Nephron progenitor cell (in vitro differentiated cells): ENCODE data around the gene TM4SF20.
A peak's percentile ranks its signal among the peaks of the same experiment; 100 is the strongest.

ENCODE experiments used
- DNase-seq: peaks from one replicate; pipeline ENCODE4 v3.0.0; 2021
- H3K27ac Mint-ChIP-seq: 2 replicates; pipeline ENCODE4 v1.8.0; 2021; ENCODE audit warnings: mild to moderate bottlenecking, moderate library complexity, mixed read lengths
- H3K27me3 Mint-ChIP-seq: 2 replicates; pipeline ENCODE4 v1.8.0; 2021; ENCODE audit warnings: mild to moderate bottlenecking, low read depth, mixed read lengths; ENCODE audit not compliant: poor library complexity
- H3K36me3 Mint-ChIP-seq: 2 replicates; pipeline ENCODE4 v1.8.0; 2021; ENCODE audit warnings: low read depth, mixed read lengths
- H3K4me1 Mint-ChIP-seq: 2 replicates; pipeline ENCODE4 v1.8.0; 2021; ENCODE audit warnings: mixed read lengths
- H3K4me3 Mint-ChIP-seq: 2 replicates; pipeline ENCODE4 v1.8.0; 2021; ENCODE audit warnings: mild to moderate bottlenecking, moderate library complexity, mixed read lengths
- H3K9me3 Mint-ChIP-seq: 2 replicates; pipeline ENCODE4 v1.8.0; 2021; ENCODE audit warnings: mild to moderate bottlenecking, moderate library complexity, mixed read lengths
- TF ChIP-seq, protein P1 (sequence below): fragments of 200-600 bp; sonication (generic); IDR thresholded peaks from 2 replicates; pipeline ENCODE4 v1.5.0; 2021; ENCODE audit warnings: antibody characterized with exemption

The TM4SF20 gene

DNA sequence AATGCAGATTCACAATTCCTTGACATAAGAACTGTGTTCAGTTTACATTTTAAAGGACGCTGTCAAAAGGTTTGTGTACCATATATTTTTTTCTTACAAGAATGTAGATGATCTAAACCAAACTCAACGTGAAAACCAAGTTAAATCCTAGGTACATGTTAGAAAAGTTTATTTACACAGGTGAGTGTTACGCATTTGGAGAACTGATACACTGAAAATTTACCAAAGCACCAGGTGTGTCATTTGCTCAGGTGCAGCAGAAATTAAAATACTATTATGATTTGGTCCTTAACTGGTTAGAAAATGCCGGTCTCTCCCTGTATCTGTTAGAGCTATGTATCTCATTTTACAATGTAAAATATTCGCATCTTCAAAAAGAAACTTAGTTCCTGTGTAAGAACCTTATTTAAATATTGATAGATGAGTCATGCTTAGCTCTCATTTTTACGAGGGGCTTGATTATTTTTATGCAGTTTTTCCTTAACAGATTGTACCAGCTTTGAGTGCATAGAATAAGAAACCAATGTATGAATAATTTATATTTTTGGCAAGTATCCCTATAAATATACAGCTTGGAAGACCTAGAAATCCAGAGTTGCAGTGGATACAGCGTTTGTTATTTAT, 29.0 kb downstream of the TM4SF20 start:
- TF ChIP-seq, protein P1, sequence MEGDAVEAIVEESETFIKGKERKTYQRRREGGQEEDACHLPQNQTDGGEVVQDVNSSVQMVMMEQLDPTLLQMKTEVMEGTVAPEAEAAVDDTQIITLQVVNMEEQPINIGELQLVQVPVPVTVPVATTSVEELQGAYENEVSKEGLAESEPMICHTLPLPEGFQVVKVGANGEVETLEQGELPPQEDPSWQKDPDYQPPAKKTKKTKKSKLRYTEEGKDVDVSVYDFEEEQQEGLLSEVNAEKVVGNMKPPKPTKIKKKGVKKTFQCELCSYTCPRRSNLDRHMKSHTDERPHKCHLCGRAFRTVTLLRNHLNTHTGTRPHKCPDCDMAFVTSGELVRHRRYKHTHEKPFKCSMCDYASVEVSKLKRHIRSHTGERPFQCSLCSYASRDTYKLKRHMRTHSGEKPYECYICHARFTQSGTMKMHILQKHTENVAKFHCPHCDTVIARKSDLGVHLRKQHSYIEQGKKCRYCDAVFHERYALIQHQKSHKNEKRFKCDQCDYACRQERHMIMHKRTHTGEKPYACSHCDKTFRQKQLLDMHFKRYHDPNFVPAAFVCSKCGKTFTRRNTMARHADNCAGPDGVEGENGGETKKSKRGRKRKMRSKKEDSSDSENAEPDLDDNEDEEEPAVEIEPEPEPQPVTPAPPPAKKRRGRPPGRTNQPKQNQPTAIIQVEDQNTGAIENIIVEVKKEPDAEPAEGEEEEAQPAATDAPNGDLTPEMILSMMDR, result no peak
- Mint-ChIP-seq H3K36me3 (peaks cover 29% of the 10 kb centered on the region), H3K4me3 (no peak overlapping the region), H3K4me1 (peaks cover 13% of the 10 kb centered on the region), H3K27ac (no peak overlapping the region), H3K27me3 (no peaks in the 10 kb centered on the region), H3K9me3 (no peaks in the 10 kb centered on the region)
- DNase-seq, result no peak

DNA sequence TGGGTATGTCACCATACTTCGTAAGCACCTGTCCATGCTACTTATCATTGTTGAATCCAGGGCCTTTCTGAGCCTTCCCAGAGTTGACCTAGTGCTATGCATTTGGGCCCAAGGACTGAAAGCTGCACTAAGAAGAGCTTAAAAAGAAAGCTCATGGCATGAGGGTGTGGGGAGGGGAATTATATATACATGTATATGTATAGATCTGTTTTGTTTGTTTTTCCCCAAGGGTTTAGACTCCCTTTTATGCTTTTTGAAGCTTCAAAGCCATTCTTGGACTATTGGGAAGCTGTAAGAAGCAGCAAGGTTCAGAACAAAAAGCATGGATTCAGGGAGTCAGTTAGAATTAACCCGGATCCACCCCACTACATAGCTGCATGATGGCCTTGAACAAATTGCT, 30.8 kb downstream of the TM4SF20 start:
- Mint-ChIP-seq H3K4me3 (no peak overlapping the region), H3K9me3 (no peaks in the 10 kb centered on the region), H3K27ac (no peak overlapping the region), H3K27me3 (no peaks in the 10 kb centered on the region), H3K4me1 (peaks cover 13% of the 10 kb centered on the region), H3K36me3 (peaks cover 29% of the 10 kb centered on the region)
- no peak for DNase-seq
- TF ChIP-seq, protein P1, result no peak

DNA sequence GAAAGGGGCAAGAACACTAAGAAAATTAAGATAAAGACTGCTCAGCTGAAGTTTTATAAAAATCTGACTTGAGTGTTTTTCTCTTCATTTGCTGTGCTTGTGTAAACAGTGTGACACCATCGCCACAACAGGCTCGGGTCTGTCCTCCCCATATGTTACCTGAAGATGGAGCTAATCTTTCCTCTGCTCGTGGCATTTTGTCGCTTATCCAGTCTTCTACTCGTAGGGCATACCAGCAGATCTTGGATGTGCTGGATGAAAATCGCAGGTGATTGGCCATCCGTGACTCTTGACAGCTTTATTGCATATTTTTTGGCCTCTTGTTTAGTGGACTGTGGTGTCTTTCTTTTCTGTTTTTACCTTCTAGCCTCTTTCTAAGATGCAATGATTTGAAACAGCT, 32.0 kb downstream of the TM4SF20 start:
- H3K9me3 Mint-ChIP-seq, result no peaks in the 10 kb centered on the region
- DNase-seq, result peak; percentile 22
- TF ChIP-seq, protein P1, result no peak
- H3K27ac Mint-ChIP-seq, result peak overlapping the region; percentile 81
- H3K4me3 Mint-ChIP-seq, result no peak overlapping the region
- H3K4me1 Mint-ChIP-seq, result peaks cover 13% of the 10 kb centered on the region
- no peaks in the 10 kb centered on the region for H3K27me3 Mint-ChIP-seq
- H3K36me3 Mint-ChIP-seq, result peaks cover 19% of the 10 kb centered on the region

DNA sequence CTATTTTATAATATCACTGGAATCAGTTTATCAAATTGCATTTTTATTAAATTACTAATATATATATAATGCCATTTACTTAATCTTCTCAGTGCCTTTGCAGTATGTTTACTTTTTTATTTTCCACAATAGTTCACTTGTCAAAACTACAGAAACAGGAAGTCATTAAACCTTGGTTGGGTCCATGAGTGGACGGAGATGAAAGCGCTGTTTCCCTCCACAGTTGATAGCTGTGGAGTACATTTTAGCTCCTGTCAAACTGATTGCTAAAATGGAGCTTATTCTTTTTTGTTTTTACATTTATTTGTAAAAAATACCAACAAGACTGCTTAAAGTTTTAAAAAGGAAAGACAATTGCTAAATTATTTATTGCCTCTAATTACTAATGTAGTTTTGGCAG, 34.9 kb downstream of the TM4SF20 start:
- Mint-ChIP-seq H3K9me3 (no peaks in the 10 kb centered on the region), H3K36me3 (peaks cover 15% of the 10 kb centered on the region), H3K4me1 (peaks cover 13% of the 10 kb centered on the region), H3K27me3 (no peaks in the 10 kb centered on the region), H3K4me3 (no peak overlapping the region), H3K27ac (no peak overlapping the region)
- TF ChIP-seq, protein P1, result no peak
- no peak for DNase-seq

DNA sequence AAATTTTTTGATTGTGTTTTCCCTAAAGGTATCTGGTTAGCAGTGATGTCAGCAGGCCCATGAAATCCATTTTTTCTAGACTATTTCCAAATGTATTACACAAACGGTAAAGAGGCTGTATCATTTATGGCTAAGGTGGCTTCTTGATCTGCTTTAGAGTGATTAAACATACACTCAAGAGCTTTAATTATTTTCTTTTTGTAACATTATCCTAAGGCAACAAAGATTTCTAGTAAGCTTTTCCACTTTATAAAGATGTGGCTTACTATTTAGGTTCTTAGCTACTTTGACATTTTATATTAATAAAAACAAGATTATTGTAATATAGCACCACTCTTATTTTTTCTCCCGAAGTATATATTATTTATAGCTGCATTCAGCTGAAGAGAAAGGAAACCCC, 37.6 kb downstream of the TM4SF20 start:
- Mint-ChIP-seq H3K27ac (no peak overlapping the region), H3K4me1 (no peaks in the 10 kb centered on the region), H3K27me3 (no peaks in the 10 kb centered on the region), H3K36me3 (peaks cover 16% of the 10 kb centered on the region), H3K9me3 (no peaks in the 10 kb centered on the region), H3K4me3 (no peak overlapping the region)
- no peak for DNase-seq
- TF ChIP-seq, protein P1, result no peak

DNA sequence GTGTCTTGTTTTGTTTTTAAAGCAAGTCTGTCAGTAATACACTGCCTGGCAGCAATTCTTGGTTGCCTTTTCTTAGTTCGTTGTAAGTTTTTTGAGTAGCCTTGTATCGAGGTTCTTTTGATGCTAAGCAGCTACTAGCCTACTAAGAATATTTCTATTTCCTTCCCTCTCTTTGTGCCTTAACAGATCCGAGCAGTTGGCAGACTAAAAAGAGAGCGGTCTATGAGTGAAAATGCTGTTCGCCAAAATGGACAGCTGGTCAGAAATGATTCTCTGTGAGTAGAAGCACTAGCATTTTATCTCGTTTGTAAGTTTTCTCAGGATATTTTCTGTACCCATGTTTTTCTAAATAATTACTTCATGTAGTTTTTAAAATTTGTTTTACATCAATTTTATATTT, 39.0 kb downstream of the TM4SF20 start:
- no peak overlapping the region for H3K4me3 Mint-ChIP-seq
- H3K9me3 Mint-ChIP-seq, result no peaks in the 10 kb centered on the region
- H3K4me1 Mint-ChIP-seq, result no peaks in the 10 kb centered on the region
- DNase-seq, result no peak
- TF ChIP-seq, protein P1, result no peak
- peaks cover 31% of the 10 kb centered on the region for H3K36me3 Mint-ChIP-seq
- H3K27ac Mint-ChIP-seq, result no peak overlapping the region
- H3K27me3 Mint-ChIP-seq, result no peaks in the 10 kb centered on the region
